HL-60 (cell line): Measurements from ENCODE around the gene UVSSA.

Source experiments
- DNase-seq, 2 experiments: peaks; one replicate each; pipeline ENCODE4 v3.0.0-alpha.2; 2010 to 2020; ENCODE audit warnings: low read depth in 1 of 2, low spot score in 1 of 2
- H3K27ac ChIP-seq: fragments of 250-450 bp; sonication (Bioruptor Pico); replicated peaks from 2 replicates; pipeline ENCODE4 v1.5.1; 2020; ENCODE audit warnings: mild to moderate bottlenecking, moderate library complexity
- H3K27me3 ChIP-seq: fragments of 250-450 bp; sonication (Bioruptor Pico); 2 replicates; pipeline ENCODE4 v1.5.1; 2021; ENCODE audit warnings: mild to moderate bottlenecking, moderate library complexity; ENCODE audit not compliant: insufficient read depth, poor library complexity, severe bottlenecking
- H3K4me3 ChIP-seq: replicated peaks from 2 replicates; pipeline ENCODE4 v1.5.1; 2011; ENCODE audit warnings: mild to moderate bottlenecking, control low read depth, low read length; ENCODE audit not compliant: insufficient read depth
- CTCF ChIP-seq: IDR thresholded peaks from one replicate; pipeline ENCODE4 v1.5.1; 2011; ENCODE audit warnings: low read length, control low read depth, inconsistent platforms; ENCODE audit not compliant: insufficient read depth
- GABPA ChIP-seq: IDR thresholded peaks from 2 replicates; pipeline ENCODE4 v1.6.1; 2012; ENCODE audit warnings: low read depth
- POLR2AphosphoS5 ChIP-seq: IDR thresholded peaks from 2 replicates; pipeline ENCODE4 v1.6.1; 2012; ENCODE audit warnings: low read depth
- REST ChIP-seq: IDR thresholded peaks from 2 replicates; pipeline ENCODE4 v1.6.1; 2012; ENCODE audit warnings: low read depth; ENCODE audit not compliant: insufficient replicate concordance
- SPI1 ChIP-seq: IDR thresholded peaks from 2 replicates; pipeline ENCODE4 v1.6.1; 2012; ENCODE audit warnings: low read depth, mild to moderate bottlenecking, borderline replicate concordance

Gene UVSSA

GRCh38 chr4:1342003-1342402, 5.0 kb upstream of the UVSSA start:
- no peaks in the 10 kb centered on the region for H3K27me3 ChIP-seq
- no peak for DNase-seq
- no peak for TF ChIP-seq REST
- TF ChIP-seq CTCF, result no peak
- no peak for TF ChIP-seq POLR2AphosphoS5
- no peak for TF ChIP-seq GABPA
- no peak for TF ChIP-seq SPI1
- no peak overlapping the region for H3K27ac ChIP-seq
- H3K4me3 ChIP-seq, result no peak overlapping the region

- no peak for DNase-seq
- H3K4me3 ChIP-seq, result no peak overlapping the region
- H3K27me3 ChIP-seq, result no peaks in the 10 kb centered on the region
- no peak for TF ChIP-seq SPI1
- no peak for TF ChIP-seq GABPA
- TF ChIP-seq POLR2AphosphoS5, result no peak
- no peak for TF ChIP-seq REST
- TF ChIP-seq CTCF, result no peak
- H3K27ac ChIP-seq, result no peak overlapping the region
Measured at GRCh38 chr4:1344696-1345095, 2.3 kb upstream of the UVSSA start.

- DNase-seq, result peak; percentile 28 to 69
- peak overlapping the region; percentile 74 for H3K4me3 ChIP-seq
- peak overlapping the region; percentile 87 for H3K27ac ChIP-seq
- no peaks in the 10 kb centered on the region for H3K27me3 ChIP-seq
- TF ChIP-seq POLR2AphosphoS5, result 0 out of 2 replicates have a peak, but pooled peaks have one; percentile 18
- TF ChIP-seq CTCF, result no peak
Measured at GRCh38 chr4:1345903-1346780, 866 bp upstream of the UVSSA start.
